ENCODE results near the gene PEX14.

PEX14 gene

GRCh38 chr1:10494418-10494753 is 19.6 kb downstream of the PEX14 start:
- TF ChIP-seq CTCF (IDR thresholded peaks at IDR 0.05; ENCODE audit: extremely low read depth, insufficient read depth, missing control alignments), result no peak
- in situ Hi-C loops (cut with MboI; ENCODE audit: low pct_unique_long_range_greater_than_20kb, low sequenced_read_pairs, unreplicated experiment), result no loop called here
- no peak for DNase-seq (ENCODE audit: low spot score)

GRCh38 chr1:10494754-10495474 is 20.2 kb downstream of the PEX14 start:
- in situ Hi-C loops (cut with MboI; ENCODE audit: low pct_unique_long_range_greater_than_20kb, low sequenced_read_pairs, unreplicated experiment), result no loop called here
- TF ChIP-seq CTCF (IDR thresholded peaks at IDR 0.05; ENCODE audit: extremely low read depth, insufficient read depth, missing control alignments), result peak; percentile 92
- DNase-seq (ENCODE audit: low spot score), result peak; percentile 79

GRCh38 chr1:10495475-10495817 is 20.7 kb downstream of the PEX14 start:
- DNase-seq (ENCODE audit: low spot score), result no peak
- no peak for TF ChIP-seq CTCF (IDR thresholded peaks at IDR 0.05; ENCODE audit: extremely low read depth, insufficient read depth, missing control alignments)
- in situ Hi-C loops (cut with MboI; ENCODE audit: low pct_unique_long_range_greater_than_20kb, low sequenced_read_pairs, unreplicated experiment), result no loop called here

- in situ Hi-C loops (cut with MboI; ENCODE audit: low pct_unique_long_range_greater_than_20kb, low sequenced_read_pairs, unreplicated experiment), result no loop called here
- no peak for DNase-seq (ENCODE audit: low spot score)
- TF ChIP-seq CTCF (IDR thresholded peaks at IDR 0.05; ENCODE audit: extremely low read depth, insufficient read depth, missing control alignments), result no peak
Observed at GRCh38 chr1:10495952-10496351, 21.2 kb downstream of the PEX14 start.

- no peak for TF ChIP-seq CTCF (IDR thresholded peaks at IDR 0.05; ENCODE audit: extremely low read depth, insufficient read depth, missing control alignments)
- no peak for DNase-seq (ENCODE audit: low spot score)
- in situ Hi-C loops (cut with MboI; ENCODE audit: low pct_unique_long_range_greater_than_20kb, low sequenced_read_pairs, unreplicated experiment), result no loop called here
Observed at GRCh38 chr1:10497109-10497508, 22.4 kb downstream of the PEX14 start.

GRCh38 chr1:10498231-10498630 is 23.5 kb downstream of the PEX14 start:
- in situ Hi-C loops (cut with MboI; ENCODE audit: low pct_unique_long_range_greater_than_20kb, low sequenced_read_pairs, unreplicated experiment), result no loop called here
- no peak for TF ChIP-seq CTCF (IDR thresholded peaks at IDR 0.05; ENCODE audit: extremely low read depth, insufficient read depth, missing control alignments)

More at GRCh38 chr1:10498231-10498630, 23.5 kb downstream of the PEX14 start:
- DNase-seq (ENCODE audit: low spot score), result no peak

Data from GM13977 (cell line).